ENCODE results near the gene SLC31A1. TPM values are rescaled to one million over a fixed set of nuclear protein-coding genes. Genes with fewer than 3 reads are reported as not detected.

SLC31A1 gene
- total and polyA plus RNA-seq, 12 donors = 10.2 to 105 (median 28.4) TPM

- Histone ChIP-seq H3K9me3 (replicated peaks in 1 of 3) (no peaks in the 10 kb centered on the region), H3K27me3 (no peaks in the 10 kb centered on the region), H3K4me3 (no peak overlapping the region), H3K27ac (peak overlapping the region in 1 of 5 donors; percentile 4), H3K4me1 (replicated peaks in 1 of 2) (peaks cover 7 to 34% of the 10 kb centered on the region in 2 donors), H3K36me3 (replicated peaks in 1 of 2) (peaks cover 0 to 48% of the 10 kb centered on the region in 2 donors)
- TF ChIP-seq CTCF (IDR thresholded peaks at IDR 0.05) = no peak
- TF ChIP-seq POLR2A (IDR thresholded peaks at IDR 0.05) = no peak
- intact Hi-C loops (cut with DNase I) = no loop called here
- no peak for DNase-seq
- WGBS, 4 donors = 49 to 62% (median 56%) methylated on average over 4 of the region's 4 CpGs
These were observed 57.5 kb downstream of the SLC31A1 start for GRCh38 chr9:113278840-113279239.

- WGBS, 4 donors = 94 to 96% (median 95%) methylated on average over 4 of the region's 4 CpGs
These were observed 60.0 kb downstream of the SLC31A1 start for GRCh38 chr9:113281356-113281755.

GRCh38 chr9:113289091-113289490, 67.7 kb downstream of the SLC31A1 start:
- peaks cover 0 to 93% of the 10 kb centered on the region in 2 donors for H3K36me3 ChIP-seq (replicated peaks in 1 of 2)
- intact Hi-C loops (cut with DNase I) = no loop called here
- 92 to 100% (median 96%) methylated on average over 2 of the region's 2 CpGs for WGBS, 4 donors

More at GRCh38 chr9:113281356-113281755, 60.0 kb downstream of the SLC31A1 start:
- Histone ChIP-seq H3K27ac (no peak overlapping the region), H3K4me1 (replicated peaks in 1 of 2) (peaks cover 2 to 21% of the 10 kb centered on the region in 2 donors), H3K36me3 (replicated peaks in 1 of 2) (peaks cover 0 to 71% of the 10 kb centered on the region in 2 donors), H3K9me3 (replicated peaks in 1 of 3) (no peaks in the 10 kb centered on the region), H3K27me3 (no peaks in the 10 kb centered on the region), H3K4me3 (no peak overlapping the region)
- intact Hi-C loops (cut with DNase I) = no loop called here
- no peak for DNase-seq
- no peak for TF ChIP-seq POLR2A (IDR thresholded peaks at IDR 0.05)
- TF ChIP-seq CTCF (IDR thresholded peaks at IDR 0.05) = no peak

GRCh38 chr9:113290052-113290607, 68.8 kb downstream of the SLC31A1 start:
- 88 to 96% (median 90%) methylated on average over 6 of the region's 6 CpGs for WGBS, 4 donors
- TF ChIP-seq CTCF (IDR thresholded peaks at IDR 0.05) (no peak), POLR2A (IDR thresholded peaks at IDR 0.05) (no peak)
- H3K27ac ChIP-seq = no peak overlapping the region
- H3K4me1 ChIP-seq (replicated peaks in 1 of 2) = no peaks in the 10 kb centered on the region
- DNase-seq = no peak
- H3K36me3 ChIP-seq (replicated peaks in 1 of 2) = peaks cover 0 to 82% of the 10 kb centered on the region in 2 donors
- intact Hi-C loops (cut with DNase I) = no loop called here
- H3K4me3 ChIP-seq = no peak overlapping the region
- H3K9me3 ChIP-seq (replicated peaks in 1 of 3) = no peaks in the 10 kb centered on the region
- H3K27me3 ChIP-seq = no peaks in the 10 kb centered on the region

More at GRCh38 chr9:113289091-113289490, 67.7 kb downstream of the SLC31A1 start:
- DNase-seq = no peak
- no peak overlapping the region for H3K4me3 ChIP-seq
- H3K4me1 ChIP-seq (replicated peaks in 1 of 2) = no peaks in the 10 kb centered on the region
- no peak overlapping the region for H3K27ac ChIP-seq
- no peaks in the 10 kb centered on the region for H3K9me3 ChIP-seq (replicated peaks in 1 of 3)
- TF ChIP-seq POLR2A (IDR thresholded peaks at IDR 0.05) = no peak
- TF ChIP-seq CTCF (IDR thresholded peaks at IDR 0.05) = no peak
- no peaks in the 10 kb centered on the region for H3K27me3 ChIP-seq

Data from adrenal gland (tissue), 12 donors.